ENCODE measurements around the gene GMDS. TPM values are rescaled to one million over a fixed set of nuclear protein-coding genes. Genes with fewer than 3 reads are reported as not detected.

GMDS gene
- total and polyA plus RNA-seq, 7 donors: 2.8 to 6.6 (median 4.7) TPM

- DNase-seq (peak; percentile 56 to 58), ATAC-seq (peak; percentile 64 to 87 (median 73))
- peak overlapping the region; percentile 14 for H3K27ac ChIP-seq
- H3K27me3 ChIP-seq (ENCODE audit: insufficient read depth in 3 of 3, low read length in 2 of 3): peaks cover 0 to 91% (median 30%) of the 10 kb centered on the region in 3 donors
- H3K4me1 ChIP-seq: peaks cover 8% of the 10 kb centered on the region
- no peak for TF ChIP-seq CTCF (IDR thresholded peaks at IDR 0.05)
- no peaks in the 10 kb centered on the region for H3K36me3 ChIP-seq (ENCODE audit: insufficient read depth in 1 of 2, low read depth in 1 of 2)
- peak overlapping the region; percentile 78 for H3K4me3 ChIP-seq
- no peaks in the 10 kb centered on the region for H3K9me3 ChIP-seq
- WGBS, 3 donors: 4 to 5% (median 4%) methylated on average over 52 to 53 of the region's 53 CpGs
- intact Hi-C loops (cut with DNase I): loop anchor here in 1 of 2 donors (5.0 kb wide), 1 partner anchor 62 kb away; no protein-coding TSS in a partner anchor
Measured at GRCh38 chr6:1624851-1625781, 620.3 kb downstream of the GMDS start.

GRCh38 chr6:1624058-1624850, 621.2 kb downstream of the GMDS start:
- peak; percentile 23 to 51 (median 28) for ATAC-seq
- peak in 1 of 2 donors; percentile 47 for DNase-seq
- Histone ChIP-seq H3K9me3 (no peaks in the 10 kb centered on the region), H3K27me3 (ENCODE audit: insufficient read depth in 3 of 3, low read length in 2 of 3) (peaks cover 0 to 95% (median 33%) of the 10 kb centered on the region in 3 donors), H3K27ac (no peak overlapping the region), H3K4me3 (peak overlapping the region; percentile 78), H3K4me1 (peaks cover 8% of the 10 kb centered on the region), H3K36me3 (ENCODE audit: insufficient read depth in 1 of 2, low read depth in 1 of 2) (no peaks in the 10 kb centered on the region)
- WGBS, 3 donors: 22 to 26% (median 25%) methylated on average over 52 to 66 of the region's 66 CpGs
- TF ChIP-seq CTCF (IDR thresholded peaks at IDR 0.05): no peak
- intact Hi-C loops (cut with DNase I): loop anchor here in 1 of 2 donors (5.0 kb wide), 1 partner anchor 63 kb away; no protein-coding TSS in a partner anchor

GRCh38 chr6:1623769-1624057, 621.7 kb downstream of the GMDS start:
- Histone ChIP-seq H3K27me3 (ENCODE audit: insufficient read depth in 3 of 3, low read length in 2 of 3) (peaks cover 0 to 95% (median 32%) of the 10 kb centered on the region in 3 donors), H3K4me1 (peaks cover 8% of the 10 kb centered on the region)
- DNase-seq: no peak

More at GRCh38 chr6:1623769-1624057, 621.7 kb downstream of the GMDS start:
- Histone ChIP-seq H3K27ac (no peak overlapping the region), H3K9me3 (no peaks in the 10 kb centered on the region), H3K36me3 (ENCODE audit: insufficient read depth in 1 of 2, low read depth in 1 of 2) (no peaks in the 10 kb centered on the region), H3K4me3 (peak overlapping the region; percentile 78)
- ATAC-seq: no peak
- TF ChIP-seq CTCF (IDR thresholded peaks at IDR 0.05): no peak
- 81 to 91% (median 87%) methylated on average over 12 of the region's 12 CpGs for WGBS, 3 donors
- intact Hi-C loops (cut with DNase I): loop anchor here in 1 of 2 donors (5.0 kb wide), 1 partner anchor 64 kb away; no protein-coding TSS in a partner anchor

Data from psoas muscle (tissue), 8 donors.